ENCODE results near the gene TUNAR.

TUNAR gene

GRCh38 chr14:95885866-95886265 lies 9.2 kb downstream of the TUNAR start:
- H3K4me2 ChIP-seq (ENCODE audit: low read length): no peak overlapping the region

GRCh38 chr14:95886366-95887056 lies 9.9 kb downstream of the TUNAR start:
- peak; percentile 32 for TF ChIP-seq CTCF (IDR thresholded peaks at IDR 0.05)

More at GRCh38 chr14:95885866-95886265, 9.2 kb downstream of the TUNAR start:
- Histone ChIP-seq H3K9ac (no peak overlapping the region), H3K36me3 (ENCODE audit: control insufficient read depth, insufficient read depth, low read length) (no peaks in the 10 kb centered on the region), H3K27ac (peak overlapping the region; percentile 78), H3K79me2 (peaks cover 2% of the 10 kb centered on the region), H3K27me3 (ENCODE audit: control insufficient read depth, insufficient read depth, low read length) (no peaks in the 10 kb centered on the region), H3K4me1 (peaks cover 32% of the 10 kb centered on the region), H3K9me3 (ENCODE audit: control insufficient read depth, low read length) (no peaks in the 10 kb centered on the region), H3K4me3 (ENCODE audit: low read depth, low read length) (no peak overlapping the region), H2AFZ (peak overlapping the region; percentile 63)
- no peak for TF ChIP-seq CTCF (IDR thresholded peaks at IDR 0.05)

GRCh38 chr14:95887351-95887750 lies 10.7 kb downstream of the TUNAR start:
- H3K27ac ChIP-seq: no peak overlapping the region
- no peak for TF ChIP-seq CTCF (IDR thresholded peaks at IDR 0.05)
- H3K4me1 ChIP-seq: peaks cover 32% of the 10 kb centered on the region
- no peaks in the 10 kb centered on the region for H3K27me3 ChIP-seq (ENCODE audit: control insufficient read depth, insufficient read depth, low read length)
- H3K9ac ChIP-seq: no peak overlapping the region
- H3K36me3 ChIP-seq (ENCODE audit: control insufficient read depth, insufficient read depth, low read length): no peaks in the 10 kb centered on the region
- no peaks in the 10 kb centered on the region for H3K9me3 ChIP-seq (ENCODE audit: control insufficient read depth, low read length)
- H3K79me2 ChIP-seq: peaks cover 11% of the 10 kb centered on the region
- no peak overlapping the region for H2AFZ ChIP-seq
- H3K4me2 ChIP-seq (ENCODE audit: low read length): no peak overlapping the region
- no peak overlapping the region for H3K4me3 ChIP-seq (ENCODE audit: low read depth, low read length)

More at GRCh38 chr14:95886366-95887056, 9.9 kb downstream of the TUNAR start:
- no peak overlapping the region for H3K9ac ChIP-seq
- H3K36me3 ChIP-seq (ENCODE audit: control insufficient read depth, insufficient read depth, low read length): no peaks in the 10 kb centered on the region
- H3K27me3 ChIP-seq (ENCODE audit: control insufficient read depth, insufficient read depth, low read length): no peaks in the 10 kb centered on the region
- H3K4me1 ChIP-seq: peaks cover 32% of the 10 kb centered on the region
- peak overlapping the region; percentile 63 for H2AFZ ChIP-seq
- H3K9me3 ChIP-seq (ENCODE audit: control insufficient read depth, low read length): no peaks in the 10 kb centered on the region
- H3K27ac ChIP-seq: peak overlapping the region; percentile 78
- peaks cover 4% of the 10 kb centered on the region for H3K79me2 ChIP-seq
- H3K4me2 ChIP-seq (ENCODE audit: low read length): no peak overlapping the region
- no peak overlapping the region for H3K4me3 ChIP-seq (ENCODE audit: low read depth, low read length)

- no peak overlapping the region for H3K4me3 ChIP-seq (ENCODE audit: low read depth, low read length)
- no peak overlapping the region for H3K27ac ChIP-seq
- H3K27me3 ChIP-seq (ENCODE audit: control insufficient read depth, insufficient read depth, low read length): no peaks in the 10 kb centered on the region
- TF ChIP-seq CTCF (IDR thresholded peaks at IDR 0.05): no peak
- H3K79me2 ChIP-seq: peaks cover 21% of the 10 kb centered on the region
- no peak overlapping the region for H3K4me2 ChIP-seq (ENCODE audit: low read length)
- no peak overlapping the region for H3K9ac ChIP-seq
- no peaks in the 10 kb centered on the region for H3K36me3 ChIP-seq (ENCODE audit: control insufficient read depth, insufficient read depth, low read length)
- H3K4me1 ChIP-seq: peaks cover 32% of the 10 kb centered on the region
- peak overlapping the region; percentile 54 for H2AFZ ChIP-seq
- no peaks in the 10 kb centered on the region for H3K9me3 ChIP-seq (ENCODE audit: control insufficient read depth, low read length)
These were observed 12.8 kb downstream of the TUNAR start for GRCh38 chr14:95889236-95889979.
